H1 (cell line): Measurements from ENCODE around the gene KCTD3. TPM values are rescaled to one million over a fixed set of nuclear protein-coding genes. Genes with fewer than 3 reads are reported as not detected.

Experiments used
- CTCF ChIA-PET: fragments of 300-600 bp; sonication (Branson Sonifier 250); formaldehyde crosslinking; loops from one replicate; lab custom pipeline; 2021; ENCODE audit not compliant: partially characterized antibody; lab: Charles Lee
- POLR2A ChIA-PET: fragments of 300-600 bp; sonication (Branson Sonifier 250); formaldehyde crosslinking; loops from one replicate; lab custom pipeline; 2021; ENCODE audit warnings: inconsistent platforms; ENCODE audit not compliant: partially characterized antibody; lab: Charles Lee
- DNase-seq, 2 experiments: peaks; one replicate each; pipeline versions ENCODE4 v3.0.0 to v3.0.0-alpha.2; 2010 to 2022; ENCODE audit warnings: low spot score in 2 of 2, low read depth in 1 of 2, mixed read lengths in 1 of 2
- FAIRE-seq: peaks from 2 replicates; lab custom pipeline; 2011; peaks lifted over from hg19 to GRCh38; lab: Jason Lieb, UNC
- H2AFZ ChIP-seq: 2 replicates; pipeline ENCODE4 v1.8.1; 2012; ENCODE audit warnings: low read length, inconsistent platforms
- H2AK5ac ChIP-seq: 2 replicates; pipeline ENCODE4 v1.6.1; 2013; ENCODE audit warnings: low read depth, low read length
- H2BK120ac ChIP-seq: replicated peaks from 2 replicates; pipeline ENCODE3; 2013; ENCODE audit warnings: low read depth, low read length, inconsistent platforms
- H2BK12ac ChIP-seq: 2 replicates; pipeline ENCODE4 v1.6.1; 2013; ENCODE audit warnings: low read depth, low read length
- H2BK15ac ChIP-seq: 2 replicates; pipeline ENCODE4 v1.6.1; 2013; ENCODE audit warnings: low read length
- H2BK20ac ChIP-seq: 2 replicates; pipeline ENCODE4 v1.6.1; 2013; ENCODE audit warnings: low read length
- H2BK5ac ChIP-seq: 2 replicates; pipeline ENCODE4 v1.6.1; 2013; ENCODE audit warnings: low read depth, low read length
- H3K14ac ChIP-seq: 2 replicates; pipeline ENCODE4 v1.6.1; 2013; ENCODE audit warnings: inconsistent platforms; ENCODE audit not compliant: insufficient read length
- H3K18ac ChIP-seq: 2 replicates; pipeline ENCODE4 v1.6.1; 2013; ENCODE audit warnings: low read length; ENCODE audit errors: extremely low read depth
- H3K23ac ChIP-seq: 2 replicates; pipeline ENCODE4 v1.6.1; 2013; ENCODE audit warnings: inconsistent platforms; ENCODE audit not compliant: insufficient read length
- H3K23me2 ChIP-seq: 2 replicates; pipeline ENCODE4 v1.6.1; 2013; ENCODE audit warnings: low read depth, low read length
- H3K27ac ChIP-seq: 2 replicates; pipeline ENCODE4 v1.6.1; 2011; ENCODE audit warnings: low read depth, low read length, inconsistent platforms
- H3K27me3 ChIP-seq, 4 experiments: replicated peaks in 1 of 4; 1 replicate in 1 of 4; 2 replicates in 3 of 4; pipeline versions ENCODE4 v1.6.1 to v1.8.1; 2011 to 2013; ENCODE audit warnings: low read length in 3 of 4, mild to moderate bottlenecking in 3 of 4, inconsistent platforms in 2 of 4, mixed read lengths in 2 of 4, moderate library complexity in 1 of 4; ENCODE audit not compliant: control insufficient read depth in 3 of 4, insufficient read depth in 3 of 4; ENCODE audit errors: extremely low read depth in 1 of 4
- H3K36me3 ChIP-seq, 4 experiments: 2 replicates each; pipeline versions ENCODE4 v1.6.1 to v1.8.1; 2011 to 2013; ENCODE audit warnings: mild to moderate bottlenecking in 4 of 4, low read length in 3 of 4, moderate library complexity in 2 of 4, control low read depth in 1 of 4, inconsistent platforms in 1 of 4; ENCODE audit not compliant: insufficient read depth in 4 of 4, control insufficient read depth in 2 of 4
- H3K4ac ChIP-seq: replicated peaks from 2 replicates; pipeline ENCODE3; 2013; ENCODE audit warnings: low read length, low read depth, mixed read lengths, inconsistent platforms; ENCODE audit not compliant: insufficient read length
- H3K4me1 ChIP-seq, 4 experiments: replicated peaks in 1 of 4; 1 replicate in 1 of 4; 2 replicates in 3 of 4; pipeline versions ENCODE4 v1.6.1 to v1.8.1; 2011 to 2013; ENCODE audit warnings: low read length in 3 of 4, inconsistent platforms in 2 of 4, mixed read lengths in 1 of 4; ENCODE audit not compliant: insufficient read depth in 4 of 4, control insufficient read depth in 3 of 4
- H3K4me2 ChIP-seq, 2 experiments: 2 replicates each; pipeline versions ENCODE4 v1.6.1 to v1.8.1; 2011 to 2013; ENCODE audit warnings: low read depth in 2 of 2, low read length in 2 of 2, control low read depth in 1 of 2, inconsistent platforms in 1 of 2, mild to moderate bottlenecking in 1 of 2; ENCODE audit not compliant: insufficient read depth in 1 of 2
- H3K4me3 ChIP-seq, 4 experiments: fragments of 200-600, 300-600 bp in 1 of 4; sonication (generic), shearing (Covaris generic), sonication (Bioruptor Twin) in 1 of 4; 2 replicates each; pipeline versions ENCODE4 v1.5.1 to v1.8.1; 2011 to 2016; ENCODE audit warnings: low read length in 4 of 4, low read depth in 3 of 4, control low read depth in 2 of 4, inconsistent platforms in 2 of 4, mild to moderate bottlenecking in 2 of 4, mixed read lengths in 1 of 4, moderate library complexity in 1 of 4; ENCODE audit not compliant: insufficient read depth in 2 of 4; ENCODE audit errors: extremely low read depth in 1 of 4
- H3K56ac ChIP-seq: replicated peaks from 2 replicates; pipeline ENCODE3; 2013; ENCODE audit warnings: low read depth, mild to moderate bottlenecking, mixed read lengths, low read length, inconsistent platforms; ENCODE audit not compliant: insufficient read length
- H3K79me1 ChIP-seq: 2 replicates; pipeline ENCODE4 v1.6.1; 2013; ENCODE audit warnings: low read depth, low read length, control low read depth
- H3K79me2 ChIP-seq, 2 experiments: 2 replicates each; pipeline versions ENCODE4 v1.6.1 to v1.8.1; 2012 to 2013; ENCODE audit warnings: low read length in 2 of 2, mild to moderate bottlenecking in 2 of 2, inconsistent platforms in 1 of 2; ENCODE audit not compliant: insufficient read depth in 2 of 2, control insufficient read depth in 1 of 2
- H3K9ac ChIP-seq, 4 experiments: replicated peaks in 1 of 4; 1 replicate in 1 of 4; 2 replicates in 3 of 4; pipeline versions ENCODE4 v1.6.1 to v1.8.1; 2011 to 2013; ENCODE audit warnings: low read depth in 3 of 4, low read length in 3 of 4, control low read depth in 2 of 4, mild to moderate bottlenecking in 2 of 4, moderate library complexity in 2 of 4, inconsistent platforms in 1 of 4; ENCODE audit errors: extremely low read depth in 1 of 4
- H3K9me3 ChIP-seq, 2 experiments: 2 replicates each; pipeline versions ENCODE4 v1.6.1 to v1.8.1; 2012 to 2013; ENCODE audit warnings: mild to moderate bottlenecking in 2 of 2, moderate library complexity in 2 of 2, control low read depth in 1 of 2, inconsistent platforms in 1 of 2, low read depth in 1 of 2, low read length in 1 of 2, mixed read lengths in 1 of 2; ENCODE audit not compliant: insufficient read depth in 2 of 2
- H4K20me1 ChIP-seq, 2 experiments: replicated peaks in 1 of 2; 2 replicates each; pipeline versions ENCODE3 to v1.8.1; 2011 to 2013; ENCODE audit warnings: inconsistent platforms in 2 of 2, low read length in 2 of 2, mild to moderate bottlenecking in 1 of 2; ENCODE audit not compliant: insufficient read depth in 2 of 2, control insufficient read depth in 1 of 2
- H4K5ac ChIP-seq: 2 replicates; pipeline ENCODE4 v1.6.1; 2013; ENCODE audit warnings: low read length, low read depth, mixed read lengths, inconsistent platforms; ENCODE audit not compliant: insufficient read length
- H4K8ac ChIP-seq: 2 replicates; pipeline ENCODE4 v1.8.0; 2013; ENCODE audit warnings: mild to moderate bottlenecking, moderate library complexity, low read length, inconsistent platforms; ENCODE audit not compliant: insufficient read depth; ENCODE audit errors: extremely low read depth
- H4K91ac ChIP-seq: replicated peaks from 2 replicates; pipeline ENCODE3; 2013; ENCODE audit warnings: low read length, mixed read lengths, inconsistent platforms; ENCODE audit not compliant: insufficient read length
- CTBP2 ChIP-seq: IDR thresholded peaks from 2 replicates; pipeline ENCODE4 v1.7.0; 2011; ENCODE audit warnings: borderline replicate concordance, mild to moderate bottlenecking, moderate library complexity, mixed read lengths, low read length; ENCODE audit not compliant: insufficient read depth, insufficient read length
- EZH2 ChIP-seq: fragments of 200-600 bp; sonication (generic); IDR thresholded peaks from 2 replicates; pipeline ENCODE4 v1.7.1; 2012; ENCODE audit warnings: low read depth, mild to moderate bottlenecking, moderate library complexity, low read length, inconsistent platforms; ENCODE audit not compliant: severe bottlenecking
- HDAC6 ChIP-seq: IDR thresholded peaks from one replicate; pipeline ENCODE4 v1.7.1; 2012; ENCODE audit warnings: low read depth, mild to moderate bottlenecking, inconsistent platforms, low read length, moderate library complexity
- JUN ChIP-seq: IDR thresholded peaks from 2 replicates; pipeline ENCODE4 v1.6.1; 2011; ENCODE audit warnings: low read depth, mild to moderate bottlenecking, improper control_type of control experiment, low read length
- KDM5A ChIP-seq: fragments of 200-600 bp; IDR thresholded peaks from 2 replicates; pipeline ENCODE4 v1.7.1; 2012; ENCODE audit warnings: mild to moderate bottlenecking, low read length, inconsistent platforms, mixed read lengths
- NRF1 ChIP-seq: IDR thresholded peaks from 2 replicates; pipeline ENCODE4 v1.6.1; 2011; ENCODE audit warnings: mild to moderate bottlenecking, low read depth, low read length, improper control_type of control experiment
- POU5F1 ChIP-seq: IDR thresholded peaks from 2 replicates; pipeline ENCODE4 v1.6.1; 2011; ENCODE audit warnings: low read depth, mild to moderate bottlenecking, low read length, moderate library complexity
- SP2 ChIP-seq: IDR thresholded peaks from 2 replicates; pipeline ENCODE4 v1.6.1; 2012; ENCODE audit warnings: mild to moderate bottlenecking, low read length, inconsistent platforms
- SRF ChIP-seq: IDR thresholded peaks from 2 replicates; pipeline ENCODE4 v1.6.1; 2011; ENCODE audit warnings: mild to moderate bottlenecking, low read depth, low read length, moderate library complexity
- WGBS, 2 experiments: shearing (Covaris generic) in 1 of 2; methylation state at CpG; one replicate each; pipeline versions ENCODE4 v1.1.6 to v1.1.7; 2013 to 2015; ENCODE audit warnings: low lambda C conversion rate in 2 of 2, mixed read lengths in 2 of 2, inconsistent platforms in 1 of 2, low coverage in 1 of 2, missing lambda C conversion rate in 1 of 2; ENCODE audit not compliant: insufficient replicate concordance in 2 of 2, insufficient coverage in 1 of 2, insufficient read length in 1 of 2; ENCODE audit errors: extremely low coverage in 1 of 2, missing lambda C conversion rate in 1 of 2; 5-methylcytosine and 5-hydroxymethylcytosine counted together
- polyA plus RNA-seq, 7 experiments: library from polyadenylated mRNA; depleted of rRNA in 3 of 7; stranded (reverse) in 5 of 7; unstranded in 2 of 7; fragments of >200 nt in 5 of 7; fragments of 200-250 nt in 2 of 7; gene quantifications; 1 replicate in 5 of 7; 2 replicates in 1 of 7; 4 replicates in 1 of 7; pipeline versions ENCODE4 v1.2.1 to v1.2.3, GENCODE V29; 2011 to 2013; ENCODE audit warnings: missing spikeins in 2 of 7, mixed read lengths in 2 of 7
- total RNA-seq: library from RNA; stranded (reverse); fragmentation: NEBNext Ultra II Directional; extraction: Animal tissue kit (Norgen Biotek cat#: 25700); gene quantifications from 2 replicates; pipeline ENCODE4 v1.2.1, GENCODE V29; 2021

KCTD3 gene
- total and polyA plus RNA-seq, 2 of the 8 experiments (the other 6 are each of a cell fraction or from before 2014, with no cell fraction given): 43.0 to 55.6 TPM

- Histone ChIP-seq H3K56ac (no peak overlapping the region), H3K23ac (no peak overlapping the region), H2BK12ac (no peak overlapping the region), H4K5ac (no peak overlapping the region), H3K36me3 (peaks cover 0 to 4% (median 0%) of the 10 kb centered on the region in 4 experiments; a peak in 2 of 8 replicates), H3K14ac (no peak overlapping the region), H3K27me3 (no peaks in the 10 kb centered on the region), H3K23me2 (peaks cover 4% of the 10 kb centered on the region), H4K91ac (no peak overlapping the region), H2BK15ac (no peak overlapping the region), H3K4ac (no peak overlapping the region), H3K27ac (no peak overlapping the region), H2BK120ac (no peak overlapping the region), H3K79me2 (peaks cover 14 to 81% of the 10 kb centered on the region in 2 experiments), H4K8ac (no peak overlapping the region), H3K9me3 (no peaks in the 10 kb centered on the region), H3K9ac (no peak overlapping the region), H2BK20ac (no peak overlapping the region), H2BK5ac (no peak overlapping the region), H4K20me1 (peaks cover 4% of the 10 kb centered on the region in 2 experiments), H2AFZ (no peak overlapping the region), H3K4me3 (peak overlapping the region in 1 of 4 experiments; percentile 12; a peak in 1 of 8 replicates), H3K18ac (no peak overlapping the region), H3K79me1 (no peaks in the 10 kb centered on the region), H3K4me2 (no peak overlapping the region), H3K4me1 (peaks cover 0 to 3% (median 0%) of the 10 kb centered on the region in 4 experiments; a peak in 1 of 7 replicates), H2AK5ac (no peak overlapping the region)
- ChIA-PET POLR2A (no interaction called here), CTCF (interaction anchor here (0.6 kb wide), 1 partner anchor 908 kb away, joined by 3 read pairs; no protein-coding TSS in a partner anchor)
- whole genome bisulfite sequencing, 2 experiments: 79% methylated on average over 3 of the region's 3 CpGs; no CpG with 5 or more reads in 1 of the 2 experiments
- TF ChIP-seq CTBP2 (no peak), KDM5A (no peak), SP2 (no peak), NRF1 (no peak), EZH2 (no peak), JUN (no peak), HDAC6 (no peak), SRF (no peak), POU5F1 (no peak)
- no peak for DNase-seq
- no peak for FAIRE-seq
These were observed 3.1 kb downstream of the KCTD3 start for GRCh38 chr1:215569986-215570824.
